Mesothelial cell of epicardium (in vitro differentiated cells): ENCODE data around the gene LXN. TPM values are rescaled to one million over a fixed set of nuclear protein-coding genes. Genes with fewer than 3 reads are reported as not detected.
A peak's percentile ranks its signal among the peaks of the same experiment; 100 is the strongest.

ENCODE experiments used
- DNase-seq, 2 experiments: peaks; one replicate each; pipeline ENCODE4 v3.0.0; 2021; ENCODE audit warnings: low spot score in 2 of 2; ENCODE audit not compliant: unreplicated experiment in 2 of 2
- H3K27ac Mint-ChIP-seq: 2 replicates; pipeline ENCODE4 v1.8.0; 2021; ENCODE audit warnings: mixed read lengths
- H3K27me3 Mint-ChIP-seq: 2 replicates; pipeline ENCODE4 v1.8.0; 2021; ENCODE audit warnings: low read depth, mixed read lengths
- H3K36me3 Mint-ChIP-seq: 2 replicates; pipeline ENCODE4 v1.8.0; 2021; ENCODE audit warnings: mixed read lengths
- H3K4me1 Mint-ChIP-seq: 2 replicates; pipeline ENCODE4 v1.8.0; 2021; ENCODE audit warnings: mixed read lengths
- H3K4me3 Mint-ChIP-seq: 2 replicates; pipeline ENCODE4 v1.8.0; 2021; ENCODE audit warnings: mild to moderate bottlenecking, moderate library complexity, mixed read lengths
- H3K9me3 Mint-ChIP-seq: 2 replicates; pipeline ENCODE4 v1.8.0; 2021; ENCODE audit warnings: mixed read lengths
- CTCF ChIP-seq: fragments of 200-600 bp; sonication (generic); IDR thresholded peaks from one replicate; pipeline ENCODE4 v1.5.0; 2021; ENCODE audit warnings: antibody characterized with exemption; ENCODE audit not compliant: unreplicated experiment
- total RNA-seq: library from RNA; stranded (reverse); gene quantifications from 3 replicates; pipeline ENCODE4 v1.2.1, GENCODE V29; 2021

Gene LXN
- total RNA-seq, 1 donor from 2014 or later = 46.7 TPM

GRCh38 chr3:158668506-158668905 lies 3.9 kb downstream of the LXN start:
- no peaks in the 10 kb centered on the region for H3K27me3 Mint-ChIP-seq
- TF ChIP-seq CTCF = no peak
- peak overlapping the region; percentile 1 for H3K4me3 Mint-ChIP-seq
- peaks cover 6% of the 10 kb centered on the region for H3K36me3 Mint-ChIP-seq
- no peaks in the 10 kb centered on the region for H3K9me3 Mint-ChIP-seq
- no peak for DNase-seq
- peak overlapping the region; percentile 53 for H3K27ac Mint-ChIP-seq
- H3K4me1 Mint-ChIP-seq = peaks cover 31% of the 10 kb centered on the region

GRCh38 chr3:158666416-158666815 lies 6.0 kb downstream of the LXN start:
- TF ChIP-seq CTCF = no peak
- Mint-ChIP-seq H3K27me3 (no peaks in the 10 kb centered on the region), H3K27ac (no peak overlapping the region), H3K4me3 (no peak overlapping the region), H3K9me3 (no peaks in the 10 kb centered on the region), H3K36me3 (peaks cover 6% of the 10 kb centered on the region), H3K4me1 (peaks cover 19% of the 10 kb centered on the region)
- no peak for DNase-seq

- no peak overlapping the region for H3K4me3 Mint-ChIP-seq
- TF ChIP-seq CTCF = no peak
- H3K36me3 Mint-ChIP-seq = peaks cover 8% of the 10 kb centered on the region
- H3K27me3 Mint-ChIP-seq = no peaks in the 10 kb centered on the region
- peaks cover 2% of the 10 kb centered on the region for H3K4me1 Mint-ChIP-seq
- no peaks in the 10 kb centered on the region for H3K9me3 Mint-ChIP-seq
- no peak for DNase-seq
- H3K27ac Mint-ChIP-seq = no peak overlapping the region
Observed at GRCh38 chr3:158663832-158664231, 8.6 kb downstream of the LXN start.

GRCh38 chr3:158663246-158663645 lies 9.2 kb downstream of the LXN start:
- no peak for DNase-seq
- no peak for TF ChIP-seq CTCF
- Mint-ChIP-seq H3K9me3 (no peaks in the 10 kb centered on the region), H3K27ac (no peak overlapping the region), H3K36me3 (peaks cover 7% of the 10 kb centered on the region), H3K4me3 (no peak overlapping the region), H3K27me3 (no peaks in the 10 kb centered on the region), H3K4me1 (no peaks in the 10 kb centered on the region)

GRCh38 chr3:158660711-158661110 lies 11.7 kb downstream of the LXN start:
- Mint-ChIP-seq H3K4me1 (no peaks in the 10 kb centered on the region), H3K4me3 (no peak overlapping the region), H3K27me3 (no peaks in the 10 kb centered on the region), H3K27ac (no peak overlapping the region), H3K36me3 (peaks cover 17% of the 10 kb centered on the region), H3K9me3 (no peaks in the 10 kb centered on the region)
- TF ChIP-seq CTCF = no peak
- DNase-seq = no peak

- TF ChIP-seq CTCF = peak; percentile 55
- no peaks in the 10 kb centered on the region for H3K4me1 Mint-ChIP-seq
- H3K4me3 Mint-ChIP-seq = no peak overlapping the region
- H3K36me3 Mint-ChIP-seq = peaks cover 20% of the 10 kb centered on the region
- DNase-seq = peak in 1 of 2 experiments; percentile 44
- no peaks in the 10 kb centered on the region for H3K9me3 Mint-ChIP-seq
- H3K27ac Mint-ChIP-seq = no peak overlapping the region
- H3K27me3 Mint-ChIP-seq = no peaks in the 10 kb centered on the region
Observed at GRCh38 chr3:158659454-158660237, 12.8 kb downstream of the LXN start.
